ENCODE results near the gene JHY.

Gene JHY

GRCh38 chr11:122951211-122951610 lies 68.7 kb downstream of the JHY start:
- DNase-seq (ENCODE audit: low read depth in 2 of 2), result no peak

GRCh38 chr11:122954455-122954854 lies 71.9 kb downstream of the JHY start:
- DNase-seq (ENCODE audit: low read depth in 2 of 2), result no peak

- no peak for DNase-seq (ENCODE audit: low read depth in 2 of 2)
Observed at GRCh38 chr11:122963961-122964360, 81.4 kb downstream of the JHY start.

- DNase-seq (ENCODE audit: low read depth in 2 of 2), result no peak
Observed at GRCh38 chr11:122976061-122976733, 93.6 kb downstream of the JHY start.

- no peak for DNase-seq (ENCODE audit: low read depth in 2 of 2)
Observed at GRCh38 chr11:122976734-122977469, 94.3 kb downstream of the JHY start.

GRCh38 chr11:122977470-122978298 lies 95.1 kb downstream of the JHY start:
- DNase-seq (ENCODE audit: low read depth in 2 of 2), result no peak

- no peak for DNase-seq (ENCODE audit: low read depth in 2 of 2)
Observed at GRCh38 chr11:122978299-122978620, 95.7 kb downstream of the JHY start.

GRCh38 chr11:122979103-122979814 lies 96.7 kb downstream of the JHY start:
- no peak for DNase-seq (ENCODE audit: low read depth in 2 of 2)

GRCh38 chr11:122979815-122980595 lies 97.4 kb downstream of the JHY start:
- DNase-seq (ENCODE audit: low read depth in 2 of 2), result no peak

- no peak for DNase-seq (ENCODE audit: low read depth in 2 of 2)
Observed at GRCh38 chr11:122981388-122982264, 99.1 kb downstream of the JHY start, which contains the start of gene BSX. Gene BSX (minus strand): TSS chr11:122981834. CDS start chr11:122981671, 163 bp downstream.

- DNase-seq (ENCODE audit: low read depth in 2 of 2), result no peak
Observed at GRCh38 chr11:122983438-122984185, 101.1 kb downstream of the JHY start.

- DNase-seq (ENCODE audit: low read depth in 2 of 2), result no peak
Observed at GRCh38 chr11:122984186-122985011, 101.8 kb downstream of the JHY start.

GRCh38 chr11:122995526-122995925 lies 113.0 kb downstream of the JHY start:
- no peak for DNase-seq (ENCODE audit: low read depth in 2 of 2)

- no peak for DNase-seq (ENCODE audit: low read depth in 2 of 2)
Observed at GRCh38 chr11:122998727-122999366, 116.3 kb downstream of the JHY start.

GRCh38 chr11:123000721-123001120 lies 118.2 kb downstream of the JHY start:
- DNase-seq (ENCODE audit: low read depth in 2 of 2), result no peak

GRCh38 chr11:123006860-123007542 lies 124.4 kb downstream of the JHY start:
- no peak for DNase-seq (ENCODE audit: low read depth in 2 of 2)
